ENCODE results near the gene PRPF4.
"Not testable (repeated sequence)": the region's sequence is repeated elsewhere in the genome, so short reads cannot be mapped to it uniquely, and the experiment has no call there.

PRPF4 gene

GRCh38 chr9:113275157-113276131 lies at the start of gene PRPF4, which contains the start of gene CDC26:
Gene PRPF4 (plus strand): TSS chr9:113275658. CDS start chr9:113275744, 86 bp downstream.
Gene CDC26 (minus strand): TSS chr9:113275572. CDS start chr9:113272507, 3,065 bp downstream.
- DNase-seq = peak; percentile 96 to 97

GRCh38 chr9:113227436-113227835 lies 48.0 kb upstream of the PRPF4 start:
- no peak for DNase-seq

- DNase-seq = no peak
Measured at GRCh38 chr9:113228130-113228665, 47.3 kb upstream of the PRPF4 start.

DNA sequence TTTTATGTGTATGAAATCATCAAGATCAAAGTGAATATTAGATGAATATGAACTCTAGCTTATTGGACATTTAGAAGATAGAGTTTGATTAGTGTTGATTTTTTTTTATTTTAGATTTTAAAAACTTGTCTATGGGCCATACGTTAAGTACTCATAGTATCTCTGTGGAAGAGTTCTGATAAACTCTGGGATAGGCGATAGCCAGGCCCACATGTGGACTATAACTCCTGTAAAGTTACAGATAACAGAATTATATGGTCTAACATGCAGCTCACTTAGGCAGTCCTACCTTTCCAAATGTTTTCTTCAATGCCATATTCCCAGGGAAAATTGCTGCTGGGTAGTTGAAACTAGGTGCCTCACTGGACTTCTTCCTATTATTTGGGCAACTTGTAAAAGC lies 43.8 kb upstream of the PRPF4 start:
- no peak for DNase-seq

DNA sequence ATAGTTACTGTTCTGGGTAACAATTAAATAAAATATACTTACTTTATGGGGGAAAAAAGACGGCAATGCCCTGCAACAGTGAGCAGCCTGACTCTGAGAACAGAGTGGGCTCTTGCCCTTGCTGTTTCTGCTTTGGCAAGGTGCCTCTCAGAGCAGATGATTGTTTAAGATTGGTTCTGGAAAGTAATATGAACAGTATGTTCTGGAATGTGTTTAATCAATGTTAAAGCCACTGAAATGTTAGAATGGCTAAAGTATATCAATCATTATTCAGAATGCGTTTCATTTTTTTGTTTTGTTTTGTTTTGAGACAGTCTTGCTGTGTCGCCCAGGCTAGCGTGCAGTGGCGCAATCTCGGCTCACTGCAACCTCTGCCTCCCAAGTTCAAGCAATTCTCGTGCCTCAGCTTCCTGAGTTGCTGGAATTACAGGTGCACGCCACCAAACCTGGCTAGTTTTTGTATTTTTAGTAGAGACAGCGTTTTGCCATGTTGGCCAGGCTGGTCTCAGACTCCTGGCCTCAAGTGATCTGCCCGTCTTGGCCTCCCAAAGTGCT lies 39.7 kb upstream of the PRPF4 start:
- DNase-seq = not testable (repeated sequence)

- no peak for DNase-seq
Measured at GRCh38 chr9:113237026-113237425, 38.4 kb upstream of the PRPF4 start.

DNA sequence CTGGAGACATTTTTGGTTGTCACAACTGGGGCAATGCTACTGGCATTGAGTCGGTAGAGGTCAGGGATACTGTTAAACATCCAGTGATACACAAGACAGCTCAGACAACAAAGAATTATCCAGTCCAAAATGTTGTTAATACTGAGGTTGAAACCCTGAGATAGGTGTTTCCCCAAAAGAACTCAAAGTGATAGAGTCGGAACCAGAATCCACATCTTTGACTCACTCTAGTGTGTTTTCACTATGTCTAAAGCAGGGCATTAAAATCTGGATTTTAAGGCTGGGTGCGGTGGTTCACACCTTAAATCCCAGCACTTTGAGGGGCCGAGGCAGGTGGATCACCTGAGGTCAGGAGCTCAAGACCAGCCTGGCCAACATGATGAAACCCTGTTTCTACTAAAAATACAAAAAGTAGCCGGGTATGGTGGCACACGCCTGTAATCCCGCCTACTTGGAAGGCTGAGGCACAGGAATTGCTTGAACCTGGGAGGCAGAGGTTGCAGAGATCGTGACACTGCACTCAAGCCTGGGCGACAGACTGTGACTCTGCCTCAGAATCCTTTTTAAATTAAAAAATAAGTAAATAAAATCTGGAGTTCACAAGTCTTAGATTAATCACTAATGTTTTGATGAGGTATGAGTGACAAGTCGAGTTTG lies 37.1 kb upstream of the PRPF4 start:
- DNase-seq = no peak

- no peak for DNase-seq
Measured at GRCh38 chr9:113238859-113239232, 36.6 kb upstream of the PRPF4 start.

GRCh38 chr9:113241161-113241560 lies 34.3 kb upstream of the PRPF4 start:
- no peak for DNase-seq

GRCh38 chr9:113244556-113244955 lies 30.9 kb upstream of the PRPF4 start:
- DNase-seq = no peak

- no peak for DNase-seq
Measured at GRCh38 chr9:113245894-113246293, 29.6 kb upstream of the PRPF4 start.

DNA sequence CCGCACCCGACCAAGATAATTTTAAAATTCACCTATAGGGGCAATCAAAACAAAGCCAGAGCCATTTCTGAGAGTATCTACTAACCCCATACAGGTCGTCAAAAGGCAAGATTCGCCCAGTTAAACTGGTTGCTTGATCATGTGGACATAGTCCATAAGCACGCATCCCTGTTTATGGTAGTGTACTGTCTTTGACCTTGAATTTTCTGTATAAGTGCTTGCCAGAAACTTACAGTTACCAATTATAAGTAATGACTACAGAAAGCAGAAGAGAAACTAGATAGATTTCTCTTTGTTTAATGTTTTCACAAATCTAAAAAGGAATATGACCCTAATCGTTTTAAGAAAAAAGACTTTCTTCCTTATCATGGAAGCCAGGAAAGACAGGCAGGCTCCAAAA lies 28.5 kb upstream of the PRPF4 start:
- DNase-seq = no peak

- DNase-seq = no peak
Measured at GRCh38 chr9:113247640-113248039, 27.8 kb upstream of the PRPF4 start.

- DNase-seq = not testable (repeated sequence)
Measured at GRCh38 chr9:113249661-113250060, 25.8 kb upstream of the PRPF4 start.

GRCh38 chr9:113250807-113251206 lies 24.7 kb upstream of the PRPF4 start:
- DNase-seq = no peak

- DNase-seq = no peak
Measured at GRCh38 chr9:113254991-113255390, 20.5 kb upstream of the PRPF4 start.

GRCh38 chr9:113255438-113255837 lies 20.0 kb upstream of the PRPF4 start:
- no peak for DNase-seq

DNA sequence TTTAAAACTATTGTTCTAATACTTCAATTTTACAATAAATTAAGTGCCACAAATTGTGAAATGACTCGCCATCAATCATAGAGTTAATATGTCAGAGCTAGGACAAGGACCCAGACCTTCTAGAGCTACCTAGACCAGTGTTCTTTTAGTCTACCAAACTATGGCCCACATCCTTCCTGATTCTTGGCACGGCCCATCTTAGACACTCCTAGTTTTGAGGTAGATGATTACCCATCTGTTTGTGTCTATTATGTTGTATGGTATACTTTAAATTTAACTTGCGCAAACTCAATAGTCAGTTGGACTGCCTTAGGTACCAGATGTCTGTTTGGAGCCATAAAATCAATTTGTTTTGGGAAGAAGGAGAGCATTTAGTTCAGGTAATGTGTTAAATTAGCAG lies 17.6 kb upstream of the PRPF4 start:
- no peak for DNase-seq

DNA sequence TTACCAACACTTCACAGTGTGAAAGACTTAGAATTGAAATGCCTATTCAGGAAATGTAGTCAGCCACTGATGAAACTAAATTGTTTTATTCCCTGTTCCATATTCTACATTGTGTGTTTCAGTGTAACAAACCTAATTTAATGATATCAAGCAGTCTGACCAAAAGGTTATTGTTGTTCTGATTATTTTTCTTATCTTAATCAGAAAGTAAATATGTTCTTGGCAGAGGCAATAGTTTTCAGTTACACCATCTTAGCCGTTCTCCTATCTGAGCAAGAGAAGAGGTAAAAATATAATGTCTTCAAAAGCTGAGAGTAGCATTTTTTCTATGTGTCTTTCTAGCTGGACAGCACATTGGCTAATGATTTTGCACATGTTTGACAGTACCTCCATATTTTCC lies 17.2 kb upstream of the PRPF4 start:
- DNase-seq = no peak

DNA sequence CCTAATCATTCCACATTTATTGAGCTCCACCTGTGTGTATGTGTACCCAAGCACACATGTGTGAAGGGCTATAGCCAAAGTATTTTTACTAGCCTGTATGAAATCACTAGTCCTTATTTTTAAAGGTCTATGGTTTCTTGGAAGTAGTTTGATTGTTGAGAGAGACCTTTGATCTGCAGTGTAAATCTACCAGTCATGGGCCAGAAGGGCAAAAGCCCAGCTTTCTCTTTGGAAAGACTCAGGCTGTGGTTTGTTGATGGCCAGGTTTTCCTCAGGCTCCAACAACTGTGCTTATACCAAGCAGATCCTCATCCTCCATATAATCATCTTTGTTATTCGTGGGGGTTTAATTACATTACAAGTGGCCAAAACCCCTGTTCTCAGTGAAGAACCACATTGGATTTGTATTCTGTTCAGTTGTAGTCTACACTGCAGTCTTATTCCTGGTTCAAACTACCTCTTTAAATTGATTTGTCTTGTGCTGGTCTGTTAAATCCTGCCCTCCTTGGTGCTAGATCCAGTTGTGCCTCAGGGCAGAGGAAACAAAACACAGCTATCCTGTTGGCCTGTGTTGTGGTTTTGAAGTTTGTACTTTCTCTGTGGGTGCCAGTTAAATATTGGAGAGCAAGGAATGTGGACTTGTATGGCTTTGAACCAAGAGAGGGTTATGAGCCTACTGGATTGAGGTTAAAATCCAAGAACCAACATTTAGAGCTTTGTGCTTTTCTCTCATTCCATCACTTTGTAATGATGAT lies 13.4 kb upstream of the PRPF4 start:
- DNase-seq = no peak

GRCh38 chr9:113266174-113266573 lies 9.3 kb upstream of the PRPF4 start:
- no peak for DNase-seq

DNA sequence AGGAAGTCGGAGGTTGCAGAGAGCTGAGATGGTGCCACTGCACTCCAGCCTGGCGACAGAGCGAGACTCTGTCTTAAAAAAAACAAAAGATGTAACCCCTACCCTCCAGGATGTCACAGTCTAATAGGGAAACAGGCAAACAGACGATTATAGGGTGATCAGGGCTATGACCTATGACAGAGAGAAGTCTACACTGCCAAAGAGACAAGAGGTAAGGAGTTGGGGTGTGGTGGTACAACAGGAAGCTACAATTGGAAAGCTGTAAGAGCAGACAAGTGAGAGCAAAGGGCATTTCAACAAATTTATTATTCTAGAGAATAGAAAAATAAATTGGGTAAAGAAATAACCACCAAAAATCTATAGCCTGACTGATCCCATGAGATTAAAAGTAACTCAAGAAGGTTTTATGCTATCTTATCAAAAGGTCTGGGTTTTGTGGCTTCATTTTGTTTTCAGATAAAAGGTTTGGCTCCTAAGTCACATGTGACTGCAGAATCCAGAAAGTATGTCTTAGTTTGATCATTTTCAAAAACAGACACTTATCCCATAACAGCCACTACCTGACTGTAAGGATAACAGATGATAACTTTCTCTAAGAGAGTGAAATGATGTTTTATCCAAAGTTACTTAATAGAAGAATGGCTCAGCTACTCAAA lies 7.4 kb upstream of the PRPF4 start:
- DNase-seq = no peak
